ENCODE data around the gene CABP1. TPM values are rescaled to one million over a fixed set of nuclear protein-coding genes. Genes with fewer than 3 reads are reported as not detected.
A peak's percentile ranks its signal among the peaks of the same experiment; 100 is the strongest.

CABP1 gene
- total RNA-seq, 4 donors from 2014 or later, result 1.8 to 2.5 (median 2.5) TPM; not detected in 1

DNA sequence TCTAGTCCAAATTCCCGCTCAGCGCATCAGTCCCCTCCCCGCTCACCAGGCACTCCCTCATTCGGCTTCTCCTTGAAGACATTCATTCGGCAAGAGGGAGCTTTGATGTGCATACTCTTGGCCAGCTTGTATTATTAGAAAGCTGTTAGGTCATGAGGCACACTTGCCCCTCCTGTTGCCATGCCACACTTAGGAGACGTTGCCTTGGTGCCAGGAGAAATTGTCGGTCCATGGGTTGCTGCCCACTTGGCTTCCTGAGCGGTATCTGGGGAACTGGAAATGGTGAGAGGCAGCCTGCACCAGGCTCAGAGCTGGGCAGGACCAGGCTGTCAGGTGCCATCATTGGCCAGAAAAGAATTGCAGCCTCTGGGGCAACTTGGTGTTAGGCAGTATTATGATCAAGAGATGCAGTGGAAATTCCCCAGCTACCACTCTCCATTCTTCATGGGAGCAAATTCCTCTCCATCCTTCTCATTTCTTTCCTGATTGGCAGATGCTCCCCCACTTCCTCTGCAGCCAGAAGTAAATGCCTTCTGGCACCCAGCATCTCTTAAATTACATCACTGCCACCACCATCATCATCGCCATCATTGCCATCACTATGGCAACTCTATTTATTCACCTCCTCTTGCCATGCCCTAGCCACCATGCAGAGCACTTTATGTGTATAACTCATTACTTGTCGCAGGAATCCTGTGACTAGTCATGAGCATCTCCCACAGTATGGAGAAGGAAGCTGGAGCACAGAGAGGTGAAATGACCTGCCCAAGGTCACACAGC lies 12.4 kb downstream of the CABP1 start:
- peaks cover 46 to 57% (median 53%) of the 10 kb centered on the region in 4 donors for H3K4me1 ChIP-seq
- 70% methylated on average over 9 of the region's 10 CpGs for WGBS
- no peak for DNase-seq (ENCODE audit: extremely low spot score)
- TF ChIP-seq EP300 (IDR thresholded peaks at IDR 0.05) (no peak), POLR2A (IDR thresholded peaks at IDR 0.05; ENCODE audit: low read depth) (no peak), CTCF (IDR thresholded peaks at IDR 0.05) (no peak), POLR2AphosphoS5 (IDR thresholded peaks at IDR 0.05) (no peak)
- no peak overlapping the region for H3K4me3 ChIP-seq
- H3K36me3 ChIP-seq, result no peaks in the 10 kb centered on the region
- H3K9me3 ChIP-seq, result no peaks in the 10 kb centered on the region
- intact Hi-C loops (cut with DNase I), result loop anchor here (5.0 kb wide), 1 partner anchor 34 kb away; the partner anchor contains the start of gene MLEC
- H3K27ac ChIP-seq (replicated peaks in 1 of 4), result peak overlapping the region; percentile 42 to 77 (median 72)
- peaks cover 0 to 7% (median 2%) of the 10 kb centered on the region in 4 donors for H3K27me3 ChIP-seq

DNA sequence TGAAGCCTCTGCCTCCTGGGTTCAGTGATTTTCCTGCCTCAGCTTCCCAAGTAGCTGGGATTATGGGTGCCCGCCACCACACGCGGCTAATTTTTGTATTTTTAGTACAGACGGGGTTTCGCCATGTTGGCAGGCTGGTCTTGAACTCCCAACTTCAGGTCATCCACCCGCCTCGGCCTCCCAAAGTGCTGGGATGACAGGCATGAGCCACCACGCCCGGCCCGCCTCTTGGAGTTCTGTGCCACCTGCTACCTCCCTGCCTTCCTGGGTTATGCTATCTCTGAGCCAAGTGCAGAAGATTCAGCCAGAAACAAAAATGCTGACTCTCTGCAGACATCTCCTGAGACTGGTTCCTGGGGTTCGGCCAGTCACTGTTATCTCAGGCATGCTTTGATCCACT lies 13.2 kb downstream of the CABP1 start:
- intact Hi-C loops (cut with DNase I), result loop anchor here (5.0 kb wide), 1 partner anchor 34 kb away; the partner anchor contains the start of gene MLEC

GRCh38 chr12:120654656-120655055 lies 14.2 kb downstream of the CABP1 start:
- no peak overlapping the region for H3K4me3 ChIP-seq
- intact Hi-C loops (cut with DNase I), result loop anchor here (5.0 kb wide), 1 partner anchor 33 kb away; the partner anchor contains the start of gene MLEC
- H3K36me3 ChIP-seq, result no peaks in the 10 kb centered on the region
- H3K4me1 ChIP-seq, result peaks cover 36 to 43% (median 39%) of the 10 kb centered on the region in 4 donors
- no peak for DNase-seq (ENCODE audit: extremely low spot score)
- peak overlapping the region; percentile 68 to 77 (median 76) for H3K27ac ChIP-seq (replicated peaks in 1 of 4)
- peak; percentile 52 to 66 for TF ChIP-seq POLR2AphosphoS5 (IDR thresholded peaks at IDR 0.05)
- TF ChIP-seq EP300 (IDR thresholded peaks at IDR 0.05), result no peak
- no peak for TF ChIP-seq POLR2A (IDR thresholded peaks at IDR 0.05; ENCODE audit: low read depth)
- TF ChIP-seq CTCF (IDR thresholded peaks at IDR 0.05), result no peak
- no peaks in the 10 kb centered on the region for H3K9me3 ChIP-seq
- peaks cover 0 to 7% (median under 1%) of the 10 kb centered on the region in 4 donors for H3K27me3 ChIP-seq
- 50% methylated on average over 10 of the region's 10 CpGs for WGBS

More for the DNA sequence above, 13.2 kb downstream of the CABP1 start:
- DNase-seq (ENCODE audit: extremely low spot score), result no peak
- H3K36me3 ChIP-seq, result no peaks in the 10 kb centered on the region
- H3K9me3 ChIP-seq, result no peaks in the 10 kb centered on the region
- peaks cover 0 to 7% (median 2%) of the 10 kb centered on the region in 4 donors for H3K27me3 ChIP-seq
- peaks cover 44 to 53% (median 49%) of the 10 kb centered on the region in 4 donors for H3K4me1 ChIP-seq
- no peak overlapping the region for H3K4me3 ChIP-seq
- H3K27ac ChIP-seq (replicated peaks in 1 of 4), result peak overlapping the region; percentile 68 to 77 (median 76)
- TF ChIP-seq POLR2AphosphoS5 (IDR thresholded peaks at IDR 0.05) (no peak), EP300 (IDR thresholded peaks at IDR 0.05) (no peak), CTCF (IDR thresholded peaks at IDR 0.05) (no peak), POLR2A (IDR thresholded peaks at IDR 0.05; ENCODE audit: low read depth) (no peak)
- 88% methylated on average over 7 of the region's 11 CpGs for WGBS

GRCh38 chr12:120656008-120656407 lies 15.6 kb downstream of the CABP1 start:
- Histone ChIP-seq H3K4me3 (no peak overlapping the region), H3K36me3 (peaks cover 0 to 10% (median 4%) of the 10 kb centered on the region in 4 donors), H3K27ac (replicated peaks in 1 of 4) (no peak overlapping the region), H3K9me3 (no peaks in the 10 kb centered on the region), H3K4me1 (peaks cover 26 to 32% (median 29%) of the 10 kb centered on the region in 4 donors), H3K27me3 (peaks cover 0 to 7% (median 0%) of the 10 kb centered on the region in 4 donors)
- WGBS, result 98% methylated on average over 7 of the region's 14 CpGs
- no peak for TF ChIP-seq EP300 (IDR thresholded peaks at IDR 0.05)
- no peak for TF ChIP-seq POLR2AphosphoS5 (IDR thresholded peaks at IDR 0.05)
- TF ChIP-seq POLR2A (IDR thresholded peaks at IDR 0.05; ENCODE audit: low read depth), result no peak
- TF ChIP-seq CTCF (IDR thresholded peaks at IDR 0.05), result no peak
- no peak for DNase-seq (ENCODE audit: extremely low spot score)
- intact Hi-C loops (cut with DNase I), result no loop called here
